Stimulated activated CD4-positive, alpha-beta T cell treated with anti-CD3 and anti-CD28 coated beads, Interleukin-2, amount 100 ng/mL, for 4 hours (primary cell): ENCODE results near the gene TMEM72.

Source experiments
- DNase-seq: peaks from one replicate; pipeline ENCODE4 v3.0.0-alpha.2; 2020; ENCODE audit warnings: low read depth

Gene TMEM72

GRCh38 chr10:44934416-44935200 lies 23.5 kb downstream of the TMEM72 start:
- DNase-seq, result no peak

GRCh38 chr10:44935201-44935965 lies 24.2 kb downstream of the TMEM72 start:
- no peak for DNase-seq

- no peak for DNase-seq
Measured at GRCh38 chr10:44935966-44936295, 24.8 kb downstream of the TMEM72 start.

GRCh38 chr10:44936314-44936975 lies 25.3 kb downstream of the TMEM72 start:
- no peak for DNase-seq

DNA sequence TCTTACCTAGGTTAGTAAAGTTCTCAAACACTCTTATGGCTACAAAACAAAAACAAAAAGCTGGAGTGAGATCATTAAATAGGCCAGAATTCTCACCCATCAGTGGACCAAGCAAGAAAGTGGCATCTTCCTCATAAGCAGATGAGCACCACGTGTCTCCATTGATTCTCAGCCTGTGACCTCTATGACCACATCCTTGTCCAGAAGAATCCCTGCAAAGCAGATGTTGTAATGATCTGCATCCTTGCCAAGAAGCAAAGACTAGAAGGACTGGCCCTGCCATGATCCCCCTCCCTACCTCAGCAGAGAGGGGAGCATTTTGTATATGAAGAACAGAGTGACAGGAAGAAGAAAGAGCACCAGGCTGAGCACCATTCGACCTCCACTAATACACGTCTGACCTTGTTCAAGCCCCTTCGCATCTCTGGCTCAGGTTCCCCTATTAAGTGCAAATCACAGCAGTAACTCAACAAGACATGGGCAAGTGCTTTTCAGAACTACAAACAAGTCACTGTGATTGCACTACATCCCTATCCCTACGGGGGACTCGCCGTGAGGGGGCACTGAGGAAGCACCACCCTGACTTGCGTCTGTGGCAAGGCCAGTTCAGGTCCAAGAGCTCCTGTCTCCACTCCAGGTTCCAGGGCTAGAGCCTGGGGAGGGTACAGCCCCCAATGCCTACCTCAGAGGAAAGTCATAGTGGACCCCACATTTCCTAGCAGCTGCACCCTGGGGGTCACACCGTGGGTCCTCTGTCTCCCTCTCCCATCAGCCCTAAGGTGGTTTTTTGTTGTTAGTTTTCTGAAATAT lies 26.3 kb downstream of the TMEM72 start:
- no peak for DNase-seq

GRCh38 chr10:44938956-44939355 lies 27.8 kb downstream of the TMEM72 start:
- DNase-seq, result no peak

DNA sequence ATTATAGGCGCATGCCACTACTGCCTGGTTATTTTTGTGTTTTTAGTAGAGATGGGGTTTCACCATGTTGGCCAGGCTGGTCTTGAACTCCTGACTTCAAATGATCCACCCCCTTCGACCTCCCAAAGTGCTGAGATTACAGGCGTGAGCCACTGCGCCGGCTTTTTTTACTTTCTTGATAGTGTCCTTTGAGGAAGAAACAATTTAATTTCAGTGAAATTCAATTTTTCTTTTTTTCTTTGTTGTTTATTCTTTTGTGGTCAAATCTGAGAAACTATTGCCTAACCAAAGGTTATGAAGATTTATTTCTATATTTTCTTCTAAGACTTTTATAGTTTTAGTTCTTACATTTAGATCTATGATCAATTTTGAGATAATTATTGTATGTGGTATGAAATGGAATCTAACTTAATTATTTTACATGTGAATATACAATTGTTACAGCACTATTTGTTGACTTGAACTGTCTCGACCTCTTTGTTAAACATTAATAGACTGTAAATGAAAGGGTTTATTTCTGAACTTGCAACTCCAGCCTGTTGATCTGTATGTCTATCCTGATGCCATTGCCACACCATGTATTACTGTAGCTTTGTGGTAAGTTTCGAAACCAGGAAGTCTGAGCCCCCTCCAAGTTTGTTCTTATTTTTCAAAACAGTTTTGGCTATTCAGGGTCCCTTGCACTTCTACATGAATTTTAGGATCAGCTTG lies 28.7 kb downstream of the TMEM72 start:
- no peak for DNase-seq

- no peak for DNase-seq
Measured at GRCh38 chr10:44944354-44944753, 33.2 kb downstream of the TMEM72 start.

DNA sequence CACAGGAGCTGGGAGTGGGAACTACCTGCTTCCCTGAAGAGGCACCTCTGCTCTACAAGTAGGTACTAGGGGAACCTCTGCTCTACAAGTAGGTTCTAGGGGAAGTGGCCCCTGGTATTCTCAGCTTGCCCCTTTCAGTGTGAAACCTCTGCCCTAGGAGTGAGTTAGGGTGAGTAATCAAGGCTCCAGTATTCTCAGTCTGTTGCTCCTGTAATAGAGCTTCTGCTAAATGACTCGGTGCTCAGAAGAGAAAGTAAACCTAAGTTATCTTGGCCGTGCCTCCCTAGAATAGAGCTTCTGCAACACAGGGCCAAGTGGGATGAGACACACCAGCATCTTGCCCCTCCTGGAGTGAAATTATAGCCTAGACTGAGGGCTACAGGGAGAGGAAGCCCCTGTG lies 35.1 kb downstream of the TMEM72 start:
- no peak for DNase-seq

GRCh38 chr10:44947371-44948152 lies 36.4 kb downstream of the TMEM72 start:
- no peak for DNase-seq

- no peak for DNase-seq
Measured at GRCh38 chr10:44948642-44949041, 37.5 kb downstream of the TMEM72 start.

DNA sequence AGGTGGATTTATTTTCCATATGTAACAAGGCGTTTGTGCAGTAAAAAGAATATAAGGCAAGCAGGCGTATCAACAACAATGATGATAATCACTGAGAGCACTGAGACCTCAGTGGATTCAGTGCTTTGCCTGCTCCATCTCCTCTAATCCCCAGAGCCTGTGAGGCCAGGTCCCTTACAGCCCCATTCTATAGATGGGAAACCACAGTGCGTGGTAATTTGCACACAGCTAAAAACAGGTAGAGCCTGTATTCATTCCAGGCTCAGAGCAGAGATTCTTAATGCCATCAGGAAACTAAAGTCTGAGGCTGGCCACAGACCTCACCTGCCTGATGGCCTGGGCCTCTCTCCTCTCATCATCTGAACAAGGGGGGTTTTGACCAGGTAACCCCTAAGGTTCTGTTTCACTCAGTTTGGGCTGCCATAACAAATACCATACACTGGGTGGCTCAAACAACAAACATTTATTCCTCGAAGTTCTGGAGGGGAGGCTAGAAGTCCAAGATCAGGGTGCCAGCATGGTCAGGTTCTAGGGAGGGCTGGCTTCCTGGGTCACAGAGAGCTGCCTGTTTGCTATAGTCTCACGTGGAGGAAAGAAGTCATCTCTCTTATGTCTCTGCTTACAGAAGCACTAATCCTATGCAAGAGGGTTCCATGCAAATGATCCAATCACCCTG lies 38.1 kb downstream of the TMEM72 start:
- DNase-seq, result no peak

- no peak for DNase-seq
Measured at GRCh38 chr10:44949915-44950314, 38.8 kb downstream of the TMEM72 start.

DNA sequence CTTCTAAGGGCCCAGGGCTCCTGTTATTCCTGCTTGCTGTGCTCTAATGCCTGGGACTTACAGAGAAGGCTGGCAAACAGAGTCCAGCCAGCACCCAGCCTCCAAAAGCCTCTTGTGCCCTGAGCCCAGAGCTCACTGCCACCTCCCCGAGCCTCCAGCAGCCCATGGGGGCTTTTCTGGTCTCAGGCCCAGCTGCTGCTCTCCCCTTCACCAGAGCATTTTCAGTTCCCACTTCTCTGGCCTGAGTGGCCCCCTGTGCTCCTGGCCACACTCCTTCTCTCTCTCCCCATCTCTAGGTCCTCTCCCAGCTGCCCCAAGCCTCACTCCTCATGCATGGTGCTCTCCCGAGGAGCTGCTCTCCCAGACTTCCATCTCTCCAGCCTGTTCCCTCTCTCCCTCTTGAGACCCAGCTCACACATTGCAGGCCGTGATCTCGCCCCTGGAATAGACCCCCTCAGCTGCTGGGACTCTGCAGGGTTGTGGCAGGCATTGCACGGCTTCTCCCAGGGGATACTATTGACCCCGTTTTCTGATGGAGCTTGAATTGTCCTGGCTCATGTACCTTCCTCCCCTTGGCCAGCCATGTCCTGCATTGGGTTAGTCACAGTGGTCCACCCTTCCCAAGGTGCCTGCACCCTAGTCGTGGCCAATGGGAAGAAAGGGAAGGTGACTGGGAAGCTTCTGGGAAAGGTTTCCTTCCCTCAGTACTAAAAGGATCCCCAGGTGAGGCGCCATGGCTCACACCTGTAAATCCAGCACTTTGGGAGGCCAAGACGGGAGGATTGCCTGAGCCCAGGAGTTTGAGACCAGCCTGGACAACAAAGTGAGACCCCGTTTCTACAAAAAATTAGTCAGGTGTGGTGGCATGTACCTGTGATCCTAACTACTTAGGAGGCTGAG lies 39.4 kb downstream of the TMEM72 start:
- no peak for DNase-seq

GRCh38 chr10:44951576-44952226 lies 40.6 kb downstream of the TMEM72 start:
- DNase-seq, result no peak

GRCh38 chr10:44952779-44953231 lies 41.7 kb downstream of the TMEM72 start:
- no peak for DNase-seq

GRCh38 chr10:44954042-44954441 lies 42.9 kb downstream of the TMEM72 start:
- no peak for DNase-seq

GRCh38 chr10:44954962-44955361 lies 43.8 kb downstream of the TMEM72 start:
- no peak for DNase-seq
